Peyer's patch (tissue), 4 donors: ENCODE results near the gene ARHGEF26.

Source experiments
- CTCF ChIP-seq, 6 experiments: fragments of 450-650 bp in 4 of 6; fragments of 200-600 bp in 2 of 6; sonication (generic) in 1 of 6; IDR thresholded peaks; one replicate each; pipeline ENCODE4 v1.5.1; 2017 to 2019; ENCODE audit warnings: antibody characterized with exemption in 6 of 6, mild to moderate bottlenecking in 3 of 6, moderate library complexity in 1 of 6
- POLR2A ChIP-seq, 2 donors: fragments of 450-650 bp; IDR thresholded peaks; one replicate each; pipeline ENCODE4 v1.5.1; 2017; ENCODE audit warnings: antibody characterized with exemption in 2 of 2, mild to moderate bottlenecking in 2 of 2, moderate library complexity in 2 of 2

GRCh38 chr3:154120961-154121700, at the start of gene ARHGEF26:
- peak in 1 of 2 donors; percentile 47 for TF ChIP-seq POLR2A (IDR thresholded peaks at IDR 0.05)
- TF ChIP-seq CTCF (IDR thresholded peaks at IDR 0.05) = no peak
